ENCODE measurements around the gene RAB40AL. TPM values are rescaled to one million over a fixed set of nuclear protein-coding genes. Genes with fewer than 3 reads are reported as not detected.
"Not testable (repeated sequence)": the region's sequence is repeated elsewhere in the genome, so short reads cannot be mapped to it uniquely, and the experiment has no call there.

The RAB40AL gene, protein sequence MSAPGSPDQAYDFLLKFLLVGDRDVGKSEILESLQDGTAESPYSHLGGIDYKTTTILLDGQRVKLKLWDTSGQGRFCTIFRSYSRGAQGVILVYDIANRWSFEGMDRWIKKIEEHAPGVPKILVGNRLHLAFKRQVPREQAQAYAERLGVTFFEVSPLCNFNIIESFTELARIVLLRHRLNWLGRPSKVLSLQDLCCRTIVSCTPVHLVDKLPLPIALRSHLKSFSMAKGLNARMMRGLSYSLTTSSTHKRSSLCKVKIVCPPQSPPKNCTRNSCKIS
- not detected for total RNA-seq
- long read RNA-seq, result 0 reads

DNA sequence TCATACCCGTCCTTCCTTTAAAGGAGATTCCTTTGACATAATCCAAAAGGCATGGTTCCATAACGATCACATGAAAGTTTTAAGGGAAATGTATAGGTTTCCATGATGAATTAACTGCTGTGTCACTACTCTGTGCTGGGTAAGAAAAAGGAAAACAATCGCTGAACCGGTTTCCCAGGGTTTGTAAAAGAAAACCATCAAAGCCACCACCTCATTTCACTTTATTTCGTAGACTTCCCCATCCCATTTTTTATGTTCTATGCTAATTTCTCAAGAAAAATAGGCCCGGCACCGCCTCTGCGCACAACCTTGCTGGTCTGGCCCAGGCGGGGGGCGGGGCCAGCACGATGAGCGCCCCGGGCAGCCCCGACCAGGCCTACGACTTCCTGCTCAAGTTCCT, at the start of gene RAB40AL:
Gene RAB40AL, plus strand, starts transcription at position 301 of the 400 bp plus-strand sequence. Its CDS starts 47 bp downstream, at position 348.
- H3K4me3 ChIP-seq; H3K9me3 ChIP-seq (replicated peaks); H3K27me3 ChIP-seq (ENCODE audit: low read depth); H3K27ac ChIP-seq (replicated peaks); H3K4me1 ChIP-seq; intact Hi-C loops (cut with micrococcal nuclease); DNase-seq; H3K36me3 ChIP-seq: not testable (repeated sequence)

DNA sequence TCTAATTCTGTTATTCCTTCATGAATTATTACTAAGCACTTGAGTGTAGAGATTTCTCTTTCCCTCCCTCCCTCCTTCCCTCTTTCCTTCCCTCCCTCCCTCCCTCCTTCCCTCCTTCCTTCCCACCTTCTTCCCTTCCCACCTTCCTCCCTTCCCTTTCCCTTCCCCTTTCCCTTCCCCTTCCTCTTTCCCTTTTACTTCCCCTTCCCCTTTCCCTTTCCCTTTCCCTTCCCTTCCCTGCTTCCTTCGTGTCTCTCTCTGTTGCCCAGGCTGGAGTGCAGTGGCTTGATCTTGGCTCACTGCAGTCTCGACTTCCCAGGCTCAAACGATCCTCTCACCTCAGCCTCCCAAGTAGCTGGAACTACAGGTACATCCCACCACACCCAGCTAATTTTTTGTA, 49.4 kb upstream of the RAB40AL start:
- H3K27me3 ChIP-seq (ENCODE audit: low read depth), result no peaks in the 10 kb centered on the region
- intact Hi-C loops (cut with micrococcal nuclease), result no loop called here
- H3K4me3 ChIP-seq, result no peak overlapping the region
- H3K9me3 ChIP-seq (replicated peaks), result no peaks in the 10 kb centered on the region
- no peaks in the 10 kb centered on the region for H3K36me3 ChIP-seq
- H3K27ac ChIP-seq (replicated peaks), result no peak overlapping the region
- H3K4me1 ChIP-seq, result no peaks in the 10 kb centered on the region
- no peak for DNase-seq
- TF ChIP-seq, protein P1, sequence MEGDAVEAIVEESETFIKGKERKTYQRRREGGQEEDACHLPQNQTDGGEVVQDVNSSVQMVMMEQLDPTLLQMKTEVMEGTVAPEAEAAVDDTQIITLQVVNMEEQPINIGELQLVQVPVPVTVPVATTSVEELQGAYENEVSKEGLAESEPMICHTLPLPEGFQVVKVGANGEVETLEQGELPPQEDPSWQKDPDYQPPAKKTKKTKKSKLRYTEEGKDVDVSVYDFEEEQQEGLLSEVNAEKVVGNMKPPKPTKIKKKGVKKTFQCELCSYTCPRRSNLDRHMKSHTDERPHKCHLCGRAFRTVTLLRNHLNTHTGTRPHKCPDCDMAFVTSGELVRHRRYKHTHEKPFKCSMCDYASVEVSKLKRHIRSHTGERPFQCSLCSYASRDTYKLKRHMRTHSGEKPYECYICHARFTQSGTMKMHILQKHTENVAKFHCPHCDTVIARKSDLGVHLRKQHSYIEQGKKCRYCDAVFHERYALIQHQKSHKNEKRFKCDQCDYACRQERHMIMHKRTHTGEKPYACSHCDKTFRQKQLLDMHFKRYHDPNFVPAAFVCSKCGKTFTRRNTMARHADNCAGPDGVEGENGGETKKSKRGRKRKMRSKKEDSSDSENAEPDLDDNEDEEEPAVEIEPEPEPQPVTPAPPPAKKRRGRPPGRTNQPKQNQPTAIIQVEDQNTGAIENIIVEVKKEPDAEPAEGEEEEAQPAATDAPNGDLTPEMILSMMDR (IDR thresholded peaks at IDR 0.05; ENCODE audit: borderline replicate concordance), result no peak

DNA sequence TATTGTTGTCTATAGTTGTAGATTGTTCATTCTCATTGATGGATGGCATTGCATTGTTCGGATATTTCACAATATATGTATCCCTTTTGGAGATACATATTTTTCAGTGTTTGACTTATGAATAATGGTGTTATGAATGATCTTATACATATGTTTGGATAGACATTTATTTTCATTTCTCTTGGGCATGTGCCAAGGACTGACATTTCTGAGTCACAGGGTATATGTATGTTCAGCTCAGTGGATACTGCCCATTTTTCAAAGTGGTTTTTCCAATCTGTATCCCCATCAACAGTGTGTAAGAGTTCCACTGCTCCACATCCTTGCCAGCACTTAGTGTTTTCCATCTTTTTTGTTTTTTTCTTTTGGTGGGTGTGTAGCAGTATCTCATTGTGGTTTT, 45.0 kb upstream of the RAB40AL start:
- Histone ChIP-seq H3K4me3 (no peak overlapping the region), H3K27ac (replicated peaks) (no peak overlapping the region), H3K9me3 (replicated peaks) (no peaks in the 10 kb centered on the region), H3K36me3 (no peaks in the 10 kb centered on the region), H3K27me3 (ENCODE audit: low read depth) (no peaks in the 10 kb centered on the region), H3K4me1 (no peaks in the 10 kb centered on the region)
- intact Hi-C loops (cut with micrococcal nuclease), result no loop called here
- DNase-seq, result no peak
- TF ChIP-seq, protein P1 (IDR thresholded peaks at IDR 0.05; ENCODE audit: borderline replicate concordance), result no peak

DNA sequence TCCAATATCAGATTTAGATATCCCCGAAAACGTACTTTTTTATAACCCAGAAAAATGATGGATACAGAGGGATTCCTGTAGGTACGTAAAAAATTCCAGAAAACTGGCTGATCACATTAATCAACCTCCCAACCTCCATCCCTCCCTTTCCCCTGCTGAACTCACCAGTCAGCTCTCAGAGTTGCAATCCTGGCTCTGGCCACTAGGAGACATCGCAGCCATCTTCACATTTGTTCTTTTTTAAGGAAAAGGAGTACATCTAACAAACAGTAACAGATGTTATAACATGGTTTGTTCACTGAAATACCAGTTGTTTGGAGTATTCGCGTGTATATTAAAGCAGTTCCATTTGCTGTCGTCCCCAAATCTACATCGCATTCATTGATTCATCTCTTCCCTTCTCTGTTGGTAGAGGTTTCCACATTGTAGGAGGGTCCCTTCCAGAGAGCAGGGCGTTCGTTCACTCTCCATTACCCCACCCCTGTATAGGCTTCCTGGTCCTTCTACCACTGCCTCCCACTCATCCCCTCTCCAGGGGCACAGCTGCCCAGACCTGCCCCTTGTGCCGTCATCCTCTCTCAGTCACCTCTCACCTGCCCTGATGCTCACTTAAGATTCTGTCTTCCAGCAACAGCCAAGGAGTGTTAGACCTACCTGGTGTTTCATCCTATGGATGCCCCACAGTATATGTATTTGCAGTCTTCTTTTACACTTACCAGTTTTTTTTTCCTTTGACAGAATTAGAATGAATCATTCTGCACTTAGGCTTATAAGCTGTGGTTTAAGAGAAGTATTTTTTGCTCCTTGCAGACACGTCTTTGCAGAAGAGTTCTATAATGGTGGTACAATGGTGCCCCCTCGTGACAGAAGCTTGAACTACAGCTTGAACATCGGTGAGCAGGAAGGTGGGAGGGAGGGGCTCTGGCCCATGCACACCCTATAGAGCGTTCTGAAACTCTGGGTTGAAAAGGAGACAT, 36.8 kb upstream of the RAB40AL start:
- no peaks in the 10 kb centered on the region for H3K27me3 ChIP-seq (ENCODE audit: low read depth)
- intact Hi-C loops (cut with micrococcal nuclease), result no loop called here
- H3K4me3 ChIP-seq, result no peak overlapping the region
- TF ChIP-seq, protein P1 (IDR thresholded peaks at IDR 0.05; ENCODE audit: borderline replicate concordance), result peak; percentile 65
- no peaks in the 10 kb centered on the region for H3K9me3 ChIP-seq (replicated peaks)
- H3K4me1 ChIP-seq, result no peaks in the 10 kb centered on the region
- no peaks in the 10 kb centered on the region for H3K36me3 ChIP-seq
- no peak overlapping the region for H3K27ac ChIP-seq (replicated peaks)
- DNase-seq, result peak; percentile 19

DNA sequence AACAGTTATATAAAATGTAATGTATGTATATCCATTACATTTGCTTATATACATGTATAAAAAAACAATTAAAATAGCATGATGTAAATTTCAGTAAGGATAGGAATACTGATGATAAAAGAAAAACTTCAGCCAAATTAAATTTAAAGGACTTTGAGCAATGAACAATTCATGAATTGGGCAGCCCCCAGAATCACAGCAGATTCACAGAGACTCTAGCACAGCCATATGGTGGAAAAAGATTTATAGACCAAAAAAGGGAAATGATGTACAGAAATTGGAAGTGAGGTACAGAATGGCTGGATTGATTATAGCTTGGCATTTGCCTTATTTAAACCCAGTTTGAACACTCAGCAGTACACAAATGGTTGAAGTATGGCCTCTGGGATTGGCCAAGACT, 34.7 kb upstream of the RAB40AL start:
- H3K9me3 ChIP-seq (replicated peaks), result no peaks in the 10 kb centered on the region
- no peaks in the 10 kb centered on the region for H3K27me3 ChIP-seq (ENCODE audit: low read depth)
- TF ChIP-seq, protein P1 (IDR thresholded peaks at IDR 0.05; ENCODE audit: borderline replicate concordance), result no peak
- no peak overlapping the region for H3K4me3 ChIP-seq
- no peak overlapping the region for H3K27ac ChIP-seq (replicated peaks)
- intact Hi-C loops (cut with micrococcal nuclease), result no loop called here
- H3K4me1 ChIP-seq, result no peaks in the 10 kb centered on the region
- no peak for DNase-seq
- H3K36me3 ChIP-seq, result no peaks in the 10 kb centered on the region
